ENCODE results near the gene LGSN. TPM values are rescaled to one million over a fixed set of nuclear protein-coding genes. Genes with fewer than 3 reads are reported as not detected.
A peak's percentile ranks its signal among the peaks of the same experiment; 100 is the strongest.
"Not testable (repeated sequence)": the region's sequence is repeated elsewhere in the genome, so short reads cannot be mapped to it uniquely, and the experiment has no call there.

Gene LGSN, protein sequence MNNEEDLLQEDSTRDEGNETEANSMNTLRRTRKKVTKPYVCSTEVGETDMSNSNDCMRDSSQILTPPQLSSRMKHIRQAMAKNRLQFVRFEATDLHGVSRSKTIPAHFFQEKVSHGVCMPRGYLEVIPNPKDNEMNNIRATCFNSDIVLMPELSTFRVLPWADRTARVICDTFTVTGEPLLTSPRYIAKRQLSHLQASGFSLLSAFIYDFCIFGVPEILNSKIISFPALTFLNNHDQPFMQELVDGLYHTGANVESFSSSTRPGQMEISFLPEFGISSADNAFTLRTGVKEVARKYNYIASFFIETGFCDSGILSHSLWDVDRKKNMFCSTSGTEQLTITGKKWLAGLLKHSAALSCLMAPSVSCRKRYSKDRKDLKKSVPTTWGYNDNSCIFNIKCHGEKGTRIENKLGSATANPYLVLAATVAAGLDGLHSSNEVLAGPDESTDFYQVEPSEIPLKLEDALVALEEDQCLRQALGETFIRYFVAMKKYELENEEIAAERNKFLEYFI
- not detected in 2 replicates for total RNA-seq (2014; rRNA removed; shearing (Covaris generic))

DNA sequence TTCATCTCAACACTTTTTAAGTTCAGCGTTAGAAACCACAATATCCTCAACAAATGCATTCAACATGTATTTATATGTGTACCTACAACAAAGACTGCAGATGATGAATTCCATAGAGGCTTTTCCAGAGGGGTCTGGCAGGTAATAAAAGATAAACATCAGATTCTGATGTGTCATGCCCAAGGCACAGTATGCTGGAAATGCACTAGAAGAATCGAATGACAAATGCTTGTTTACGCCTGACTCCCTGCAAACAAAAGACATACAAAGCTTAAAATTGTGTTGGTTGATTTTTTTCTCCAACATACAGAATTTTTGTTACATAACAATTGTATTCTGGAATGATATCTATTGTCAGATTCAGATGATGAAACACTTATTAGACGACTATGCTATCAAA, at the start of gene LGSN:
Gene LGSN, minus strand, starts transcription at position 45 of the 400 bp plus-strand sequence. Its CDS starts 40 bp downstream, at position 5.
- H3K4me1 ChIP-seq: no peaks in the 10 kb centered on the region
- H3K36me3 ChIP-seq: no peaks in the 10 kb centered on the region; the same call in 1 of the 2 replicates
- DNase-seq: no peak
- no peak within 1 kb of the TSS for H3K4me3 ChIP-seq
- H3K27ac ChIP-seq: no peak within 1 kb of the TSS
- no peaks in the 10 kb centered on the region for H3K9me3 ChIP-seq (replicated peaks)
- H3K27me3 ChIP-seq: no peaks in the 10 kb centered on the region

DNA sequence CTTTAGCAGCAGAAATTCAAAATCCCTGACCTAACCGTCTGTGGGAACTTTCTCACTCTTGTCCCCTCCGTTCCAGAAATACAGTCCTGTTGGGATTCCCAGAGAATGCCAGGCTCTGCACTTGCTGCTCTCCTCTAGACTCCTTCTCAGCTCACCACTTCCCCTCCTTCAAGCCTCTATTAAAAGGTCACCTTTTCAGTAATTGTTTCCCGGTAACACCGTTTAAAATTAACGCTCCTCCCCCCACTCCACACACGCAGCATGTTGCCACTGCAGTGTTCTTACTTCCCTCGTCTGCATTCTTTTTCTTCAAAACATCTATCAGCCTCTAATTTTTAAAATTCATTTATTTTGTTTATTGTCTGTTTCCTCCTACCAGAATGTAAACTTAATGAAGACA, 48.6 kb upstream of the LGSN start:
- Histone ChIP-seq H3K36me3 (no peaks in the 10 kb centered on the region), H3K9me3 (replicated peaks) (no peaks in the 10 kb centered on the region), H3K27me3 (no peaks in the 10 kb centered on the region; the same call in 1 of the 2 replicates), H3K27ac (no peak overlapping the region), H3K4me1 (no peaks in the 10 kb centered on the region), H3K4me3 (no peak overlapping the region)
- DNase-seq: no peak

GRCh38 chr6:63362500-63363120, 42.8 kb upstream of the LGSN start:
- not testable (repeated sequence) for H3K9me3 ChIP-seq (replicated peaks); H3K27me3 ChIP-seq; H3K4me1 ChIP-seq; H3K27ac ChIP-seq; DNase-seq; H3K36me3 ChIP-seq; H3K4me3 ChIP-seq

- DNase-seq; H3K4me1 ChIP-seq; H3K27me3 ChIP-seq; H3K4me3 ChIP-seq; H3K9me3 ChIP-seq (replicated peaks); H3K27ac ChIP-seq; H3K36me3 ChIP-seq: not testable (repeated sequence)
These were observed 37.6 kb upstream of the LGSN start for GRCh38 chr6:63357384-63357783.

GRCh38 chr6:63355632-63356031, 35.8 kb upstream of the LGSN start:
- H3K4me3 ChIP-seq: no peak overlapping the region
- H3K27ac ChIP-seq: no peak overlapping the region
- no peaks in the 10 kb centered on the region for H3K36me3 ChIP-seq
- no peaks in the 10 kb centered on the region for H3K9me3 ChIP-seq (replicated peaks)
- 0 out of 2 replicates have a peak, but pooled peaks cover 4% of the 10 kb centered on the region for H3K27me3 ChIP-seq
- no peak for DNase-seq
- H3K4me1 ChIP-seq: no peaks in the 10 kb centered on the region

- no peaks in the 10 kb centered on the region for H3K9me3 ChIP-seq (replicated peaks)
- no peak overlapping the region for H3K27ac ChIP-seq
- no peaks in the 10 kb centered on the region for H3K36me3 ChIP-seq
- 0 out of 2 replicates have a peak, but pooled peaks cover 4% of the 10 kb centered on the region for H3K27me3 ChIP-seq
- H3K4me3 ChIP-seq: no peak overlapping the region
- DNase-seq: no peak
- H3K4me1 ChIP-seq: no peaks in the 10 kb centered on the region
These were observed 33.5 kb upstream of the LGSN start for GRCh38 chr6:63353286-63353630.

- Histone ChIP-seq H3K9me3 (replicated peaks) (no peaks in the 10 kb centered on the region), H3K27ac (no peak overlapping the region), H3K4me1 (no peaks in the 10 kb centered on the region), H3K4me3 (no peak overlapping the region), H3K36me3 (no peaks in the 10 kb centered on the region), H3K27me3 (0 out of 2 replicates have a peak, but pooled peaks cover 4% of the 10 kb centered on the region)
- peak in 1 of 2 experiments; percentile 22 for DNase-seq
These were observed 32.9 kb upstream of the LGSN start for GRCh38 chr6:63352544-63353285.

GRCh38 chr6:63352069-63352543, 32.3 kb upstream of the LGSN start:
- Histone ChIP-seq H3K36me3 (no peaks in the 10 kb centered on the region), H3K9me3 (replicated peaks) (no peaks in the 10 kb centered on the region), H3K27me3 (0 out of 2 replicates have a peak, but pooled peaks cover 4% of the 10 kb centered on the region), H3K4me3 (no peak overlapping the region), H3K4me1 (no peaks in the 10 kb centered on the region), H3K27ac (no peak overlapping the region)
- peak in 1 of 2 experiments; percentile 7 for DNase-seq

- Histone ChIP-seq H3K9me3 (replicated peaks) (no peaks in the 10 kb centered on the region), H3K27me3 (0 out of 2 replicates have a peak, but pooled peaks cover 4% of the 10 kb centered on the region), H3K4me3 (no peak overlapping the region), H3K36me3 (no peaks in the 10 kb centered on the region), H3K4me1 (no peaks in the 10 kb centered on the region), H3K27ac (no peak overlapping the region)
- DNase-seq: no peak
These were observed 29.6 kb upstream of the LGSN start for GRCh38 chr6:63349401-63349800.

DNA sequence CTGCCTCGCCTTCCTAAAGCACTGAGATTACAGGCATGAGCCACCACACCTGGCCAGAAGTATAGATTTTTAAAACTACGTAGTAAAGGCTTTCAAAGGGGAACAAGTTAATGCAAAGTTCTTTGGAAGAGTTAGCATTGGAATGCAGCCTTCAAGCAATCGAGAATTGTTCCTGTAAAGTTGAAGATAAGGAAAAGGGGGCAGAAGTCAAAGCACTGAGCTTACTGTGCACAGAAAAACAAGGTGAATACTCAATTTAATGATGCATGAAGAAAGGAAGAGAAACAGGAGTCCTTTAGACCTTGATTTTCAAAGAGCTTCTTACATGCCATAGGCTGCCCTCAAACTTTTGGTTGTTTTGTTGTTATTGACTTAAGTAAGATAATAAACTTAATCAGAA, 29.1 kb upstream of the LGSN start:
- Histone ChIP-seq H3K36me3 (no peaks in the 10 kb centered on the region), H3K27ac (no peak overlapping the region), H3K9me3 (replicated peaks) (no peaks in the 10 kb centered on the region), H3K4me1 (no peaks in the 10 kb centered on the region), H3K4me3 (no peak overlapping the region), H3K27me3 (0 out of 2 replicates have a peak, but pooled peaks cover 4% of the 10 kb centered on the region)
- DNase-seq: no peak

DNA sequence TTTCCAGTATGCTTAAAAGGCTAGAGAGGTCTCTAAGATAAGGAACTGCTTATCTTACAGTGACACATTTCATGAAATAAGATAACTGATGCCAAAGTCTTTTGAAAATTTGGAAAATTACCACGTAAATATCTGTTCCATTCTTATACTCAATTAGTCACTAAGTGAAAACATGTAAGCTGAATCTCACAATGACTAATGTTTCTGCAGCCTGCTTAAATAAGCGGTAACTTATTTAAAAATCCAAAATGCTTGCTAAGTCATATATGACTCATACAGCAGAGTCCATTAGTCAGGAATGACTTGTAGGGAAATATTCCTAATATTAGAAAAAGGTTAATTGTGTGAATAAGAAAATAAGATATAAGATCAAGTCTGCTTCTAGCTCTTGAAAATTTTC, 27.8 kb upstream of the LGSN start:
- Histone ChIP-seq H3K9me3 (replicated peaks) (no peaks in the 10 kb centered on the region), H3K4me1 (no peaks in the 10 kb centered on the region), H3K36me3 (no peaks in the 10 kb centered on the region), H3K27me3 (0 out of 2 replicates have a peak, but pooled peaks cover 1% of the 10 kb centered on the region), H3K27ac (no peak overlapping the region), H3K4me3 (no peak overlapping the region)
- DNase-seq: no peak

DNA sequence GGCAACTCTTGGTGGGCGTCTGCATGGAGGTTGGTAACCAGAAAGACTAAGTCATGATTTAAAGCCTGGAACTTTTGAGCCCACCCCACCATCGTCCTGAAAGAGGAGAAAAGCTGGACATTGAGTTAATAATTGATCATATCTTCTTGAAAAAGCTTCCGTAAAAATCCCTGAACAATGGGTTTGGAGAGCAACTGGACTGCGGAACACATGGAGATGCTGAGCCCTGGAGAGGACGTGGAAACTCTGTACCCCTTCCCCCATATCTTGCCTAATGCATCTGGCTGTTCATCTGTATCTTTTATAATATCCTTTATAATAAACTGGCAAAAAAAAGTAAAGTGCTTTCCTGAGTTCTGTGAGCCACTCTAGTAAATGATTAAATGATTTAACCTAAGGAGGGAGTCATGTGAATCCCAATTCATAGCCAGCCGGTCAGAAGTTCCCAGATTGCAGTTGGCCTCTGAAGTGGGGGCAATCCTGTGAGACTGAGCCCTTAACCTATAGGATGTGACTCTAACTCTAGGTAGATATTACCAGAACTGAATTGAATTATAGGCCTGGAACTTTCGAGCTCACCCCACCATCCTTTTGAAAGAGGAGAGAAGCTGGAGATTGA, 26.5 kb upstream of the LGSN start:
- Histone ChIP-seq H3K27ac (no peak overlapping the region), H3K36me3 (no peaks in the 10 kb centered on the region), H3K4me1 (no peaks in the 10 kb centered on the region), H3K9me3 (replicated peaks) (no peaks in the 10 kb centered on the region), H3K27me3 (no peaks in the 10 kb centered on the region), H3K4me3 (no peak overlapping the region)
- DNase-seq: no peak

DNA sequence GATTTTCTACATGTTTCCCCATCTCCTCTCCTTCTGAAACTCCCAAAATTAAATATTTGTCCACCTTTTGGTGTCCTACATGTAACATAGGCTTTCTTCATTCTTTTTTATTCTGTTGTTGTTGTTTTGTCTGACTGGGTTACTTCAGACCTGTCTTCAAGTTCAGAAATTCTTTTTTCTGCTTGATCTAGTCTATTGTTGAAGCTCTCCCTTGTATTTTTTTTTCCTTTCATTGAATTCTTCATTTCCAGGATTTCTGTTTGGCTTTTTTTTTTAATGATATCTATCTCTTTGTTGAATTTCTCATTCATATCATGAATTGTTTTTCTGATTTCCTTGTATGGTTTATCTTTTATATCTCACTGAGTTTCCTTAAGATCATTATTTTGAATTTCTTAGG, 20.6 kb upstream of the LGSN start:
- H3K4me3 ChIP-seq: no peak overlapping the region
- H3K4me1 ChIP-seq: no peaks in the 10 kb centered on the region
- H3K9me3 ChIP-seq (replicated peaks): no peaks in the 10 kb centered on the region
- no peaks in the 10 kb centered on the region for H3K36me3 ChIP-seq
- DNase-seq: no peak
- H3K27ac ChIP-seq: no peak overlapping the region
- H3K27me3 ChIP-seq: no peaks in the 10 kb centered on the region

- not testable (repeated sequence) for DNase-seq; H3K4me3 ChIP-seq; H3K36me3 ChIP-seq; H3K9me3 ChIP-seq (replicated peaks); H3K27me3 ChIP-seq; H3K4me1 ChIP-seq; H3K27ac ChIP-seq
These were observed 14.9 kb upstream of the LGSN start for GRCh38 chr6:63334652-63335051.
